Epithelial cell of proximal tubule (primary cell): ENCODE results near the gene PROSER2. TPM values are rescaled to one million over a fixed set of nuclear protein-coding genes. Genes with fewer than 3 reads are reported as not detected.

Experiments
- DNase-seq: peaks from one replicate; pipeline ENCODE4 v3.0.0-alpha.2; 2011; ENCODE audit warnings: low read depth
- H3K4me3 ChIP-seq: 2 replicates; pipeline ENCODE4 v1.5.1; 2011; ENCODE audit warnings: low read depth, mild to moderate bottlenecking, low read length
- CTCF ChIP-seq: conservative IDR thresholded peaks from 2 replicates; pipeline ENCODE4 v1.5.1; 2012; ENCODE audit warnings: low read depth, mild to moderate bottlenecking, low read length
- total RNA-seq: library from RNA; depleted of rRNA; stranded (reverse); fragments of >200 nt; gene quantifications from 2 replicates; pipeline ENCODE4 v1.2.3, GENCODE V29; 2015

Gene PROSER2
- total RNA-seq, 1 donor from 2014 or later: 91.6 TPM

GRCh38 chr10:11832042-11832441 is 8.9 kb downstream of the PROSER2 start:
- no peak for TF ChIP-seq CTCF
- no peak overlapping the region for H3K4me3 ChIP-seq
- DNase-seq: peak; percentile 72

- H3K4me3 ChIP-seq: no peak overlapping the region
- no peak for DNase-seq
- TF ChIP-seq CTCF: no peak
Measured at GRCh38 chr10:11835061-11835460, 11.9 kb downstream of the PROSER2 start.

GRCh38 chr10:11835704-11836103 is 12.5 kb downstream of the PROSER2 start:
- no peak for DNase-seq
- TF ChIP-seq CTCF: no peak
- H3K4me3 ChIP-seq: no peak overlapping the region

- TF ChIP-seq CTCF: no peak
- no peak for DNase-seq
- no peak overlapping the region for H3K4me3 ChIP-seq
Measured at GRCh38 chr10:11837372-11838161, 14.4 kb downstream of the PROSER2 start.

GRCh38 chr10:11838298-11838852 is 15.2 kb downstream of the PROSER2 start:
- TF ChIP-seq CTCF: no peak
- no peak overlapping the region for H3K4me3 ChIP-seq
- DNase-seq: peak; percentile 46

GRCh38 chr10:11841375-11841774 is 18.2 kb downstream of the PROSER2 start:
- H3K4me3 ChIP-seq: no peak overlapping the region
- DNase-seq: no peak
- TF ChIP-seq CTCF: no peak

- no peak for TF ChIP-seq CTCF
- H3K4me3 ChIP-seq: no peak overlapping the region
- DNase-seq: no peak
Measured at GRCh38 chr10:11842411-11842810, 19.3 kb downstream of the PROSER2 start.
